HG03575 (cell line): Measurements from ENCODE around the gene SOCS4.
A peak's percentile ranks its signal among the peaks of the same experiment; 100 is the strongest.
"Not testable (repeated sequence)": the region's sequence is repeated elsewhere in the genome, so short reads cannot be mapped to it uniquely, and the experiment has no call there.

Experiments used
- ATAC-seq: cut with Tn5 transposase; IDR thresholded peaks from one replicate; pipeline ENCODE4 v1.9.1; 2021; ENCODE audit not compliant: unreplicated experiment, insufficient number of reproducible peaks, low FRiP score; ENCODE audit errors: extremely low read depth

Gene SOCS4

GRCh38 chr14:55079961-55080360 lies 52.9 kb downstream of the SOCS4 start:
- not testable (repeated sequence) for ATAC-seq

- ATAC-seq, result no peak
Measured at GRCh38 chr14:55084401-55085059, 57.5 kb downstream of the SOCS4 start.

GRCh38 chr14:55085060-55085660 lies 58.1 kb downstream of the SOCS4 start:
- no peak for ATAC-seq

- ATAC-seq, result no peak
Measured at GRCh38 chr14:55086938-55087337, 59.9 kb downstream of the SOCS4 start.

GRCh38 chr14:55088356-55088755 lies 61.3 kb downstream of the SOCS4 start:
- no peak for ATAC-seq

DNA sequence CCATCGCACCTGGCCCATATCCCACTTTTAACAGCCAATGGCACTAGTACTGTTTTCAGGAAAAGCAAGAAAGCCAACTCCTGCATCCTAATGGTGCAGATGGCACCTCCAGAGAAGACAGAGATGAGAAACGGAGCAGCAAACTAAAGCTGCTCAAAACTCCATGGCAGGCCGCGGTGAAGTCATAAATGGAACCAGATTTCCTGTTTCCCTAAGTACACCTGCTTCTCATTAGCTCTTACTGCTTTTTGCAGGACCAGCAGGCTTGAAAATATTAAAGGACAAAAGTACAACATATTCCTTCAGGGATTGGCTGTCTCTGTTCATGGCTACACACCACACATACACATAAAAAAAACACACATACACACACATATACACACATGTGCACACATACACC lies 65.3 kb downstream of the SOCS4 start:
- ATAC-seq, result no peak

GRCh38 chr14:55094292-55095157 lies 67.5 kb downstream of the SOCS4 start:
- ATAC-seq, result no peak

DNA sequence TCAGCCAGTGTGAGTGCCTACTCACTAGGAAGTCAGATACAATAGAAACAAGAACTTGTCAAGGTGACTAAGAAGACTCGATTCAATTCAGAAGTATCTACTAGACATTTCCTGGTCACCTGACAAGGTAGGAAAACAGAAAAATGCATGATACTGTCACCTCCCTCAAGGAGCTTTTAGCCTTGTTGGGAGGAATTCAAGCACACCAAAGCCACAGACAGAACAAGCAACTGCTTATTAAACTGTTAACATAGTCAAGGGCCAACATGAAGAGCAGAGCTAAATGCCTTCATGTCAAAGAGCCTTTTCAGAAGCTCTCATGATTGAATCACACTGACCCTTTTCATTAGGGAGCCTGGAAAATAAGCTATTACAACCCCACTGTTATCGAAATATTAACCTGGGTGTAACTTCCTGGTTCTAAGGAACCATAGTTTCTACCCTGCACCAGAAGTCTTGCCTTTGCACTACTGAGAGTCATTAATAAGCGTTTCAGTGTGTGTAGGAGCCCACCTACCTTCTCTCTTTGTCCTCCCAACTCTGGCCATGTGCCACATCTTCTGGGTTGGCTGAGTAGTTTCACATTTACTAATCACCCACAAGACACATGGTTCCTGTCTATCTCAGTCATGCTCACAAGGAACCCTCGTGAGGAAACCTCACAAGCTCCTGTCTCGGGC lies 71.0 kb downstream of the SOCS4 start:
- ATAC-seq, result peak; percentile 39

DNA sequence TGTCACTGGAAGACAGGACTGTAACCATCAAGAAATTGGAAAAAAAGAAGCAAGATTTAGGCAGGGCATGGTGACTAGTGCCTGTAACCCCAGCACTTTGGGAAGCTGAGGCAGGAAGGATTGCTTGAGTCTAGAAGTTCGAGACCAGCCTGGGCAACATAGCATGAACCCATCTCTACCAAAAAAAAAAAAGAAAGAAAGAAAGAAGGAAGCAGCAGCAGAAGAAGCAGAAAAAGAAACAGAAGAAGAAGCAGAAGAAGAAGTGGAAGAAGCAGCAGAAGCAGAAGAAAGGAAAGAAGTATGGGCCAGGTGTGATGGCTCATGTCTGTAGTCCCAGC lies 71.5 kb downstream of the SOCS4 start:
- ATAC-seq, result no peak
